ENCODE data around the gene CAT.

DNA sequence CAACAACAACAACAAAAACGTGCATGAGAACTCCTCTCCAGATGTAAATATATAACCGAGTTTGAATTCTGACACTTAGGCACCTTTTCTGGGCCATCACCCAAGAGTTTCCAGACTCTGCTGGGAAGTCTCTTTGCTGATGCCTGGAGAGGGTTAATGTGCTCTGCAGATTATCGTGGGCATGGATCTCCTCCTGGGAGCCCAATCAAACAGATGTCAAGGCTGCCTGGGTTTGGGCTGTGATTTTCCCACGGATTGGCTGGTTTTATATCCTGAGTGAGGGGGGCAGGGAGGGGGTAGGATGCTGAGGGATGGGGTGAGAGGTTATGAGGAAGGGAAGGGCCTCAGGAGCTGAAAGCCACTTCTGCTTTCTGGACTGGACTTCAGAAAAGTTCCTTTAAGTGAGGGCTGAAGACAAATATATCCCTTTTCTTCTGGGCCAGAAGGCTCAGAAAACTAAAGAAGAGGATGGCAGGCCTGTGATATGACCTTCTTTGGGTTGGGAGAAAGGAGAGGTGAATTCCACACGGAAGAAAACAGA, 70.7 kb downstream of the CAT start:
- TF ChIP-seq, protein P1, sequence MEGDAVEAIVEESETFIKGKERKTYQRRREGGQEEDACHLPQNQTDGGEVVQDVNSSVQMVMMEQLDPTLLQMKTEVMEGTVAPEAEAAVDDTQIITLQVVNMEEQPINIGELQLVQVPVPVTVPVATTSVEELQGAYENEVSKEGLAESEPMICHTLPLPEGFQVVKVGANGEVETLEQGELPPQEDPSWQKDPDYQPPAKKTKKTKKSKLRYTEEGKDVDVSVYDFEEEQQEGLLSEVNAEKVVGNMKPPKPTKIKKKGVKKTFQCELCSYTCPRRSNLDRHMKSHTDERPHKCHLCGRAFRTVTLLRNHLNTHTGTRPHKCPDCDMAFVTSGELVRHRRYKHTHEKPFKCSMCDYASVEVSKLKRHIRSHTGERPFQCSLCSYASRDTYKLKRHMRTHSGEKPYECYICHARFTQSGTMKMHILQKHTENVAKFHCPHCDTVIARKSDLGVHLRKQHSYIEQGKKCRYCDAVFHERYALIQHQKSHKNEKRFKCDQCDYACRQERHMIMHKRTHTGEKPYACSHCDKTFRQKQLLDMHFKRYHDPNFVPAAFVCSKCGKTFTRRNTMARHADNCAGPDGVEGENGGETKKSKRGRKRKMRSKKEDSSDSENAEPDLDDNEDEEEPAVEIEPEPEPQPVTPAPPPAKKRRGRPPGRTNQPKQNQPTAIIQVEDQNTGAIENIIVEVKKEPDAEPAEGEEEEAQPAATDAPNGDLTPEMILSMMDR (conservative IDR thresholded peaks at IDR 0.05 in 1 of 2, IDR thresholded peaks at IDR 0.05 in 1 of 2; ENCODE audit: low read depth in 1 of 2, low read length in 2 of 2) = no peak
- no peak for TF ChIP-seq EZH2 (IDR thresholded peaks at IDR 0.05; ENCODE audit: low read length, missing control alignments)

Data from fibroblast of lung (primary cell).